SKM-1 treated with dmso at 0.1 percent for 144 hours (cell line): Measurements from ENCODE around the gene TMEM247.

Source experiments
- DNase-seq: peaks from one replicate; lab custom pipeline; 2025; ENCODE audit not compliant: unreplicated experiment; lab: John Stamatoyannopoulos, UW

TMEM247 gene

DNA sequence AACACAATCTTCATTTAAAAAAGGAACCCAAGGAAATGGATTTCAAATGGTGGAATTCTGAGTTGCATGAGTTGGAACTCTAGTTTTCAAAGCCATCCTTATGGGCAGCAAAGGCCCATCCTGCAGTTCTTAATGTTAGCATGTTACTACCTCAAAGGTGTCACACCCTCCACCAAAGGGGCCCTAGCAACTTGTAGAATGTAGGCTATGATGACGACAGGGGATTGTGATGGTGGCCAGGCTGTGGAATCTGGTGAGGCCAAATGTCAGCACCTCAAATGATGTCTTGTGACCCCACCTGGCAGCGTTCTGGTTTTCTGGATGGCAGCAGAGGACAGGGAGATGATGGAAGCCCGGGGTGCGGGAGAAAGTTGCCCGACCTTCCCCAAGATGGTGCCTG, at the start of gene TMEM247:
TSS of gene TMEM247 (plus strand) at position 301 of the 400 bp plus-strand sequence.
- DNase-seq: no peak

GRCh38 chr2:46430413-46430812, 49.0 kb upstream of the TMEM247 start:
- no peak for DNase-seq

GRCh38 chr2:46430992-46431391, 48.4 kb upstream of the TMEM247 start:
- DNase-seq: no peak

DNA sequence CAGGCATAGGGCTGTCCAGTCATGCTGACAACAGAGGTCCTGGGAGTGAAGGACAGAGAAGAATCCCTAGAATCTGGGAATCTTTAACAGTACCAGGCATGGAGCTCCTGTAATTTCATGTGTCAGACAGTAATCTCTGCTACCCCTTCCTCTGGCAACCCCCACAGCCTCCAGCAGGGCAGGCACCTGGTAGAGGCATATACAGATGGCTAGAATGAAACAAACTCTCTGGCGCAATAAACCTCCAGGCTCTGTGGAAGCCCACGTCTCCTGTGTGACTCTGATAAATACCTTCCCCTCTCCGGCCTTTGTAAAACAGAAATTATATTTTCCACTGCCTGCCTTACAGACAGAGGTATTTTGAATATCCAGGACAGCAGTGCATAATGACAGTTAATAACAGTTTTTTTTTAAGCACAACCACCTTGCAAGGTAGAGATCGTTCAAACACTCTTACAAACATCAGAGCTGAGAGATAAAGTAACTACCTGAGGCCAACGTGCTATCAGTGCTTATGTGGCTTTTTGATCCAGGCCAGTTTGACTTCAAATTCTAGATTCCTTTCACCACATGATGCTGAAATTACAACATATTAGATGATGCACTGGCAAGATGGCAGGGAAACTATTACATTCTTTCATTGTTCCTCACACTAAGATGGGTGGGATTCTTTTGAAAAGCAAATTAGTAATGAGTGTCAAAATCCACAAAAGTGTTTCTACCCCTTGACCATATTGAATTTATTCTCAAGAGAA, 47.7 kb upstream of the TMEM247 start:
- no peak for DNase-seq

DNA sequence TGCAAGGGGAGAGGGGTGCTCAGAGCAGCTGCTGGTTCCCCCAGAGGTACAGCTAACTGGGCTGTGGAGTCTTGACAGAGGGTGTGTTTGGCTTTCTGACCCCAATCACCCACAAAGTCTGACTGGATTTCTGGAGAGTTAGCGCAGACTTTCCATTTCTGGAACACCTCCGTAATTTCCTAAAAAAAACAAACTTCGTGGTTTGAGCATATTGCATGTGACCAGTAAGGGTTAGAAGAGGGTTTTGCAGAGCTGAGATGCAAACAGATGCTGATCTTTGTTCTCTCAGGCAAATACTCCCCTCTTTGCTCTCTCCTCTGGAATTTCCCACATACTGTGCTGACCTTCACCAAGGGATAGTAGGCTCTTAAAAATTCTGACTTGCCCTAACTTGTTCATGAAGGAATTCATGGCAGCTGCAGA, 44.5 kb upstream of the TMEM247 start:
- no peak for DNase-seq

DNA sequence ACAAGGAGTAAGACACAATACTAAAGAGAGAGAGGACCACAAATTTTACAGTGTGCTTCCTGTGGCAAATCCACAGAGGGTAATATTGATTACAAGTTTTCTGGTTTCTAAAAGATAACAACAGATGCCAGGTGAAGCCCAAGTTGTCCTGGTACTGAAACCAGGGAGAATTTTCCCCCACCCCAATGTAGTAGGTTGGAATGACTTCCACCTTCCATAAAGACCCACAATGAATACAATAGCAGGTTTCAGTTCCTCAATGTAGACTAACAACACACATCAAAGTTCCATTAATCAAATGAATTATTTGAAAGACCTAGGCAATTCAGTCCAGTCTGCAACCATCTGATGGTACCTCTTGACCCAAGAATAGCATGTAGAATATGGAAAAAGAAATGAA, 44.0 kb upstream of the TMEM247 start:
- DNase-seq: no peak

GRCh38 chr2:46435796-46436360, 43.5 kb upstream of the TMEM247 start:
- no peak for DNase-seq

GRCh38 chr2:46436800-46437199, 42.6 kb upstream of the TMEM247 start:
- DNase-seq: no peak

GRCh38 chr2:46438102-46438501, 41.3 kb upstream of the TMEM247 start:
- DNase-seq: no peak

GRCh38 chr2:46438794-46439193, 40.6 kb upstream of the TMEM247 start:
- DNase-seq: peak; percentile 55

- no peak for DNase-seq
Measured at GRCh38 chr2:46439582-46439981, 39.8 kb upstream of the TMEM247 start.

- no peak for DNase-seq
Measured at GRCh38 chr2:46441838-46442712, 37.3 kb upstream of the TMEM247 start.

DNA sequence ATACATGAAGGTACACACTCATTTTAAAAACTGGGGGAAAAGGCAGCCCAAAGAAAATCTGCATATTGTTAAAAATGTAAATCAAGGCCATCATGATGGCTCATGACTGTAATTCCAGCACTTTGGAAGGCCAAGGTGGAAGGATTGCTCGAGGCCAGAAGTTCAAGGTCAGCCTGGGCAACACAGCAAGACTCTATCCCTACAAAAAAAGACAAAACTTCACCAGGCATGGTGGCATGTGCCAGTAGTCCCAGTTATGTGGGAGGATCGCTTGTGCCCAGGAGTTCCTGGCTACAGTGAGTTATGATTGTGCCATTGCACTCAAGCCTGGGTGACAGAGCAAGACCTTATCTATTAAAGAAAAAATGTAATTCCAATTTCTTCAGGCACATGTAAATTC, 34.6 kb upstream of the TMEM247 start:
- no peak for DNase-seq

- DNase-seq: no peak
Measured at GRCh38 chr2:46445556-46445955, 33.8 kb upstream of the TMEM247 start.

- no peak for DNase-seq
Measured at GRCh38 chr2:46446871-46447568, 32.3 kb upstream of the TMEM247 start.

GRCh38 chr2:46447649-46448048, 31.7 kb upstream of the TMEM247 start:
- no peak for DNase-seq

GRCh38 chr2:46448111-46448510, 31.3 kb upstream of the TMEM247 start:
- DNase-seq: no peak

DNA sequence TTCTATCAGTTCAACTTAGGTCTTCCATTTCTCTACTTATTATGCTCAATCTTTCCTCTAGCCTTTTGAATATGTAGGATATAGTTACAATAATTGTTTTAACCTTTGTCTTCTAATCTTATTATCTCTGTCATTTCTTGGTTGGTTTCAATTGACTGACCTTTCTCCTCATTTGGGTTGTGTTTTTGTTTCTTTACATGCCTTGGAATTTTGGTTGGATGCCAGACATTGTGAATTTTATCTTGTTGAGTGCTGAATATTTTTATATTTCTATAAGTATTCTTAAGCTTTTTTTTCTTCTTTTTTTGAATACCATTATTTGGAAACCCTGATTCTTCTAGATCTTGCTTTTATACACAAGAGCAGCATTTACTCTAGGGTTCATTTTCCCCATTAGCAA, 30.7 kb upstream of the TMEM247 start:
- DNase-seq: no peak

DNA sequence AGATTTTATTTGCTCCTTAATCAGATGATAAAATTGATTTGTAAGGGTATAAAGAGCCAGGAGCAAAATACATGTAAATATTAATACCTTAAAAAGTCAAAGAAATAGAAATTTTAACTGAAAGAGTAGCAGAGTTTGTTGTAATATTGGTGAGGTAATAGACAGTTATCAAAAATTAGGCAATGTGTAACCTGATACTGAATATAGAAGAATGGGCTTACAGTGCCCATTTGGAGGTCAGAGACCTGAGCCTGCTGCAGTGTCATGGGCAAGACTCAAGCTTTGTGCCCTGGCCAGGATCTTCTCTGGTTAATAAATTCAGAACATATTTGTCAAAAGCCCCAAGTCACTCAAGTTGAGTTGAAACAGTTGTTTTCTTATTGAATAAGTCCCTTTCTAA, 29.7 kb upstream of the TMEM247 start:
- no peak for DNase-seq

- no peak for DNase-seq
Measured at GRCh38 chr2:46451131-46451711, 28.1 kb upstream of the TMEM247 start.

GRCh38 chr2:46456789-46457188, 22.6 kb upstream of the TMEM247 start:
- DNase-seq: no peak
